Activated CD4-positive, alpha-beta T cell treated with anti-CD3 and anti-CD28 coated beads, Interleukin-10, Interleukin-2, amounts not matched to agents 100 ng/mL and 50 ng/mL, durations not matched to agents 16 hours and 8 hours (primary cell): ENCODE results near the gene MAML2.

ENCODE experiments used
- DNase-seq: peaks from one replicate; pipeline ENCODE4 v3.0.0-alpha.2; 2020

The MAML2 gene

DNA sequence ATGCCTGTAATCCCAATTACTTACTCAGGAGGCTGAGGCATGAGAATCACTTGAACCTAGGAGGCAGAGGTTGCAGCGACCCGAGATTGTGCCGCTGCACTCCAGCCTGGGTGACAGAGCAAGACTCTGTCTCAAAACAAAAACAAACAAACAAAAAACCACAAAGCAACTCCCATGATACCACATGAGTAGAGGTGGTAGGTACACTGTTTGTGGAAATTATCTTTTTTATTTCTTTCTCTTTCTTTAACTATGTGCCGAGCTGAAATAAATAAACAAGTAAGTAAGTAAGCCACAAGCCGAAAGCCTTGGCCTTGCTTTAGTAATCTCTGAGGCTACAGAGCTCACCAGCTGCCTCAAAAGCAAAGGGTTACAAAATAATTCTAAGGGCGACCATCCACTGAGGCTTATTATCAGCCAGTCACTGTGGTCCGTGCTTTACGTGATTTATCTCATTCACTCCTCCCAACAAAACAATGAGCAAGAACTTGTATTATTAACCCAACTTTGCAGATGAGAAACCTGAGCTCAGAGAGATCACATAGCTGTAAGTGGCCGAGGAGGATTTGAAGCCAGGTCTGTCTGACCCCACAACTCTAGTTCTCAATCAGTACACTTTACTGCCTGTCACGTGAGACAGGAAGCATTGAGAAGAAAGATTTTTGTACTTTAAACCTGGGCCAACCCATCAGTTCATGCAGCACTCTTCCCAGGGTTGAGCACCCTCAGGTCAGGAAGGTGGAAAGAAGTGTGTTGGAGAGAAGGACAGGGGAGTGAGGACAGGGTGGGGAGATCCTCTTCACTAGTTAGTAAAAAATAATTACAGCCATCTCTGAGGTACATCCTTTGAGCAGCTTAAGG, 349.3 kb downstream of the MAML2 start:
- DNase-seq = no peak

DNA sequence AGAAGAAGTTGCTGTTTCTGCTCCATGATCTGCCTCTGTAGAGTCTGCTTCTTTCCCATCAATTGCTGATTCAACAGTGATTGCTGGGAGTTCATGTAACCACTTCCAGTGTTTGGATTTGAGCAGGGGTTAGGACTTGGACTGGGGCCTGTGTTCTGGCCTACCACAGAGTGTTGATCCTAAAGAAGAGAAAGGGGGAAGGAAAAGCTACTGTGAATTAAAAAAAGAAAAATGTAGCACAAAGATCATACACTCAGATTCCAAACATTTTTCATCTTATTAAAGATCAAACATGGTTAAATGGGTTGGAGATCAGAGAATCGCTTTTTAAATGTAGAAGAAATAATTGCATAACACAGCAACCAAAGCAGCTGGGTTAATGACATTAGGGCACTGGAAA, 351.4 kb downstream of the MAML2 start:
- no peak for DNase-seq

DNA sequence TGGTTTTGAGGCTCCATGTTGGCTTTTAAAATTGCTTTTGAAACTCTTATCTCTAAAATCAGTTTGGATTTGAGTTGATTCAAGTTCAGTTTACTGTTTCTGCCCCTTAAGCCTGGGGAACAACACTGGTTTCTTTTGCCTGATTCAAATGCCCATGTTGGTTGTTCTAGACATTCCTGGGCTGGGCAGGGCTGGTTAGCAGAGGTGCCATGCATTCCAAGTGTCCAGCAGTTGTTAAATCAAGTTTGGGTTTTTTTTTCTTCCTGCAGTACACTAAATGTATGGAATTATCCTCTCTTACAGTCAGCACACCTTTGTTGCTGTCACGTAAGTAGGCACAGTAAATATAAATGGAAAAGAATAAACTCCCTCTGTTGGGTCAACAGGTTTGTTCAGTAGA, 351.9 kb downstream of the MAML2 start:
- DNase-seq = no peak

DNA sequence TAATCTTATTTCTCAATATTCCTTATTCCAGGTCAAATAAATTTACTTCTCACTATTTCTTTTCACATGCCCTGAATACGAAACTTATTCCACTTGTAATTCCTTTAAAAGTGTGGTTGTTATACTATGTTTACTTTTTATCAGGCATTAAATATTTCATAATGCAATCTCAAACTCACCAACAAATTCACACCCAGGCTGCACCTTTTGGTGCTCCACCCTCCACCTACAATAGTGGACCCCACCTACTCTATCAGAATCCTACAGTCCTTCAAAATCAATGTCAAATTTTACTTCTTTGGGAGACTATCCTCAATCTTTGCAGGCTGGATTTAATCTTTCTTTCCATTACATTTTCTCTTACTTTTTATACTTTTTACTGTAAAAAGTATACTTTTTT, 353.2 kb downstream of the MAML2 start:
- DNase-seq = no peak

DNA sequence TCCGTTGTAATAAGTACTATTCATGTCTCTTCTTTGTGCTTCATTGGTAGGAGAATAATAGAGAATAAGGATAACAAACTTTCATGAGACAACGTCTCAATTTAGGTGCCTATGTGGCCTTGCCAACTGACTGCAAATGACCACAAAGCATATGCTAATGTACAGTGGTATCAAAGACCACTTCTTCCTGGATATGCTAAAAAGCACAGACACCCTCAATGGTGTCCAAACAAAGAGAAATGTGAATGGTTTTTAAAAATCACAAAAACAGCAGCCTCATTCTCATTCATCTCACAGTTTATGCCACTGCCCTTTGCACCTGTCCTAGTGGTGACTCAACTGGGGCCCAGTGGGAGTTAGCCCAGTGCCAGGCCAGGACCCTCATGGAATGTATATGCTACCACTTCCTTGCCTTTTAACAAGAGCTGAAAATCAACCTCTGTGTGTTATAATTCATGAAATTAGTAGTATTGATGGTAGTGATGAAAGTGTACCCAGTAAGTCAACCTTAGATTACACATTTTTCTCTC, 353.9 kb downstream of the MAML2 start:
- no peak for DNase-seq

DNA sequence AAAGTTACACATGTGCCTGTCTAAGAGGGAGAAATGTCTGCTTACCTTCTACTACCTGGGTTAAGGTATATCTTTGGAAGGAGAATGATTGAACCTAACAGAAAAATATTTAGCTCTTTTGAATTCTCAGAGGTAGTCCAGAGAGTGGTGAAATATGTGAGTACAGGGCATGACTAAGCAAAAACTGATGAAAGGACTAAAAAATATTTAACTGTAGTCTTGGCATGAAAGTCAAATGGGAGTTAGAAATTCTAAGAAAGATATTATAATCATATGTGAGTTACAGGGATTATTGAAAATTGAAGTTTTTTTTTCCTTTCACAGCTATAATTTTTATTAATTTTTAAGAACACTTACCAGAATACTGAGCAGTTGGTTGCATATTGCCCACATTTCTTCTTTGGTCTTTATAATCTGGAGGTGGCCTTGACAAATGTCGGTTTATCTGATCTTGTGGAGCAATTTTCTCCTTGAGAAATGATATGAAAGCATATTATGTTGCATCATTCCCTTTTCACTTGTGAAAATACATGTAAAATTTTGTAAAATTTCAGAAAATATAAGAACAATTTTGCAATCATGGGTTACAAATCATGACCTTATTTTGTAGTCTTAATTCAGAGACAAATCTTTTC, 357.7 kb downstream of the MAML2 start:
- no peak for DNase-seq

DNA sequence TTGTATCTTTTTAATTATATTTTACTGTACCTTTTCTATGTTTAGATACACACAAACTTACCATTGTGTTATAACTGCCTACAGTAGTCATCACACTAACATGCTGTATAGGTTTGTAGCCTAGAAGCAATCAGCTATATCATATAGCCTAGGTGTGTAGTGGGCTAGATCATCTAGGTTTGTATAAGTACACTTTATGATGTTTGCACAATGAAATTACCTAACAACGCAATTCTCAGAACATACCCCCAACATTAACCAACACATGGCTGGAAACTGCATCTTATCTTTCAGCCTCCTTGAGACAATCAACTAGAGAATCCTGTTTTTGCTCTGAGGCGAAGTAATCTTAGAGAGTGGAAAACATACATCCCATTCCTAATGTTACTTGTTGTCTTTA, 358.9 kb downstream of the MAML2 start:
- DNase-seq = no peak

DNA sequence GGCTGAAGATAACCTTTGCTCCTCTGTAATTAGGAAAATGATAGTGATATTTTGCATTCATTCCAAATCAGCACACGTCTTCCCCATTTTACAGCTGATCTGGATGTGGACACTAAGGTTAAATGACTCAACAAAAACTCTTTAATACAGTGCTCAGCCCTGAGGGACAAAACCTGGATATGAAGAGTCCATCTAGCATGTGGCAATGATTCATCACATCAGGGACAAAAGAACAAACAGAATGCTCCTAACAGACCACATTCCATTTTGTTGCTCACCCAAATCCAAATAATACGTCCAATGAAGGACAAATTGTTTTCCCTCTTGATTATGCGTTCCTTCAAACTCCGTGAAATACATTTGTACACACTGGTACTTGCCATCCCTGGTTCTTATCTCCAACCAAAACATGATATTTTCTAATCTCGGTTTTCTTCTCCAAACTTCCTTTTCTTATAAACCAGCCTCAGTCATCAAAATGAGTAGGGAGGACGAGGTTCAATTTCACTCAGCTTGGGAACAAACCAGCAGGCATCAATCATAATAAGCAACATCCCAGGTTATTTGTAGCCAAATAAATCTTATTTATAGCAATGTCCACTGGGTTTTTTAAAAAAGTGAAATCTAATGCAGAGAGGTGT, 365.3 kb downstream of the MAML2 start:
- DNase-seq = no peak

DNA sequence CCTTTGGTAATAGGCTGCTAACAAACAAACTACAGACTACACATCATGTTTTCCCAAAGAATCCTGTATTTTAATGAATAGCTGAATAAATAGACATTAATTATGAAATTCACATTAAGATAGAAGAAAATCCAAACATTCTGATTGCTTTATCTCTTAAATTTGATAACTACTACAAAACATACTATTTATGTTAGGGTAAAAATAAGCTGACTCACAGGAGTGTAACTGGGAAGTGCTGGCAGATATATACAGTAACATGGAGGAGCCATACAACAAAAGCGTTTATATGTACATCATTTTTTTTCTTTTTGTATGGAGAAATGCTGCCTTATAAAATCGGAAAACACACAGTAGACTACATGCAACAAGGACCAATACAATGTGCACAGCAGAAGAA, 366.4 kb downstream of the MAML2 start:
- DNase-seq = no peak

DNA sequence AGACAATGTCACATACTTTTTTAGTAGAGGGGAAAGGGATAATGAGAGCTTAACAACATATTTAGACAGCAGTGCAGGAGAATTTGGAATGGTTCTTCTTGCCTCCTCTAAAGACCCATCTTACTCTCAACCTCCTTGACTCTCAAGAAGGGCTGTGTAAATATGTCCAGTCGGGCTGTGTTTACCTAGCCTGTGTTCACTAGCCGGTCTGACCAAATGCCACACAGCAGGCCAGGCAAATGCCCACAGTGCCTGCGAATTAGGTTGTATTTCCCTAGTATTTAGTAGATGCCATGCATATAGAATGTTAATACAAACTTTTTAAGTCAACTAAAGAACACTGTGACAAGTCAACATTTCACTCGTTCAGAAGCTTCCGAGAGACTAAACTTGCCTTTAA, 367.7 kb downstream of the MAML2 start:
- DNase-seq = no peak

DNA sequence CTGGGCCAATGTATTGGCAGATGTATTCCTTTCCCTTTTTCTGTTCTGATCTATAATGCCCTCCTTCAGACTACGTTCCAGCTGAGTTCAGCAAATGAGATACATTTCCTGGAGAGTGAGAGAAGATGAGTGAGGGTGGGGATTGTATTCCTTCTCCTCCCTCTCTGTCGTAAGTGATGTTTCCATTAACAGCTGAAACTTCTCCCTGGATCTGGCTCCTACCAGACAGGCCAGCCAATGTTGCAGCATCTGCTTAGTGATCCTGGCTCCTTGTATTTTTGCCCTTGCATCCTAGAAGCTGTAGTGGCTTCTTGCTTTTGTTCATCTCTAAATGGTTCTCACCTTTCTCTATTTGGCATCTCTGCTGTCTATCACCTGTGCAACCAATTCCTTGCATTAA, 370.9 kb downstream of the MAML2 start:
- DNase-seq = no peak

DNA sequence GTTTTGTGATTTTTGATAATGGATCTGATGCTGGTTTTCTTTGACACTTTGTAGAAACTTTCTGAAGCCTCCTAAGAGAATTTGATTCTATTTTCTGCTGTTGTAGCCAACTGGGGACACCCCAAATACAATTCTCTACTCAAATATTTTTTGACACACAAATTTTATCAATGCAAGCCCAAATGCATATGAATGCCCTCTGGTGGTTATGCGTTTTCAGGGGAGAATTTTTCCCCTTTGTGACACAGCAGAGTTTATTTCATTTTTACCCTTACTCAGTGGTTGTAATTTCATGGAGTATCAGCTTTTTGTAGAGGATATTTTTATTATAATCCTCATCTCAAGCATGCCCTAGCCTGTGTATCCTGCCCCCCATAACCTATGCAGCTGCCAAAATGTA, 374.4 kb downstream of the MAML2 start:
- DNase-seq = no peak

DNA sequence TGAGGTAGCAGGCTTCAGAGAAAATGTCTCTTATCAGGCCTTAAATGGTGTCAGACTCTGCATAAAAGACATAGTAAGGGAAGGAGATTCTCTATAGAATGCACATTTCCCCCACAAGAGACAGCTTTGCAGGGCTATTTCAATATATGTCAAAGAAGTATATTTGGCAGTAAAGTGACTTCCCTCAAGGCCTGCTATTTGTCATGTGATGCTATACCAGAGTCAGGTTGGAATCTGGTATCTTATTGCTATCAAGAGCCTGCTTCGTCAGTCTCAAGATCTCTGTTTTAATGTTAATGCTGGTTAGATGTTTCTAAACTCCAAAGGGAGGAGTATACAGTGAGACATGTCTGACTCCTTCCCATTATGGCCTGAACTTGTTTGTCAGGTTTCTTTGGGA, 378.7 kb downstream of the MAML2 start:
- no peak for DNase-seq

DNA sequence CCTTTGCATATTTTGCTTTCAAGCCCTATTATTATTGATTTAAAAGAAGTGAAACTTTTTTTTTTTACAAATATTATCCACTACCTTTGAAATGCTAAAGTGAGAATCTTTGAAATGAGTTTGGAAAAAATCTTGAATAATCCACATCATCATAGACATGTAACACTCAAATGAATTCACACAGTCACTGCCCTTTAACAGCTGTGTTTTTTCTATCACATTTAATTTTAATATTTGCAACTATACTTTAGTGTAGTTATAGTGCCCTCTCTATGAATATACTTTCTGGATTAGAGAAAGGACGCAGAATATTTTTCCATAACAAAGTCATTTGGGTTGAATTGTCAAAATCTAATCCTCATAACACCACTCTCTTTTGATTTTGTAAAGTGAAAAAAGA, 381.2 kb downstream of the MAML2 start:
- DNase-seq = no peak

DNA sequence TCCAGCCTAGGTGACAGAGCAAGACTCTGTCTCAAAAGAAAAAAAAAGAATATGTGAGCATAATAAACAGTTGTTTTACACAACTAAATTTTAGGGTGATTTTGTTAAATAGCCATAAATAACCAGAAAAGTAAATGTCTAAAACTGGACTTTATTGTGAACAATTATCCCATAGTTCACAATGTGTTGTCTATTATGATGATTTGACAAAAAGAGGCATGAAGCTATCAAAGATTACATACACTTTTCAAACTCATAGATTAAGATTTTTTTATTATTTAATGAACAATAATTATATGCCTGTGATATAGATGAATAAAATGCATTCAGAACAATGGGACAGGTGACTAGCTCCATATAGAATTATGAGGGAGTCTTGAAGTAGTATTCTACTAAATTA, 392.1 kb downstream of the MAML2 start:
- DNase-seq = no peak

DNA sequence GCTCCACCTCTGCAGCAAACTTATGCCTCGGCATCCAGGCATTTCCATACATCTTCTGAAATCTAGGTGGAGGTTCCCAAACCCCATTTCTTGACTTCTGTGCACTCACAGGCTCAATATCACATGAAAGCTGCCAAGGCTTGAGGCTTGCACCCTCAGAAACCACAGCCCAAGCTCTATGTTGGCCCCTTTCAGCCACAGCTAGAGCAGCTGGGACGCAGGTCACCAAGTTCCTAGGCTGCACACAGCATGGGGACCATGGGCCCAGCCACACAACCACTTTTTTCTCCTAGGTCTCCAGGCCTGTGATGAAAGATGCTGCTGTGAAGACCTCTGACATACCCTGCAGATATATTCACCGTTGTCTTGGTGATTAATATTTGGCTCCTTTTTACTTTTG, 394.4 kb downstream of the MAML2 start:
- no peak for DNase-seq

DNA sequence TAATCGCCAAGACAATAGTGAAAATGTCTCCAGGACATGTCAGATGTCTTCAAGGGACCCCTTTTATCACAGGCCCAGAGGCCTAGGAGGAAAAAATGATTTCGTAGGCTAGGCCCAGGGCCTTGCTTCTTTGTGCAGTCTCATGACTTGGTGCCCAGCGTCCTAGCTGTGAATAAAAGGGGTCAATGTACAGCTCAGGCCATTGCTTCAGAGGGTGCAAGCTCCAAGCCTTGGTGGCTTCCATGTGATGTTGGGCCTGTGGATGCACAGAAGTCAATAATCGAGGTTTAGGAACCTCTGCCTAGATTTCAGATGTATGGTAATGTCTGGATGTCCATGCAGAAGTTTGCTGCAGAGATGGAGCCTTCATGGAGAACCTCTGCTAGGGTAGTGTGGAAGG, 398.4 kb downstream of the MAML2 start:
- no peak for DNase-seq

DNA sequence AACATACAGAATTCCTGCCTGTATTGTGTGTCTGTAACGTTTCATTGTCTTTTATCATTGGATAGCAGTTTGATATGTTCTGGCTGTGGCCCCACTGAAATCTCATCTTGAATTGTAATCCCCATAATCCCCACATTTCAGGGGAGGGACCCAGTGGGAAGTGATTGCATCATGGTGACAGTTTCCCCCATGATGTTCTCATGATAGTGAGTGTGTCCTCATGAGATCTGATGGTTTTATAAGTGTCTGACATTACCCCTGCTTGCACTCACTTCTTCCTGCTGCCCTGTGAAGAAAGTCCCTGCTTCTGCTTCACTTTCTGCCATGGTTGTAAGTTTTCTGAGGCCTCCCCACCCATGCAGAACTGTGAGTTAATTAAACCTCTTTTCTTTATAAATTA, 399.4 kb downstream of the MAML2 start:
- no peak for DNase-seq

DNA sequence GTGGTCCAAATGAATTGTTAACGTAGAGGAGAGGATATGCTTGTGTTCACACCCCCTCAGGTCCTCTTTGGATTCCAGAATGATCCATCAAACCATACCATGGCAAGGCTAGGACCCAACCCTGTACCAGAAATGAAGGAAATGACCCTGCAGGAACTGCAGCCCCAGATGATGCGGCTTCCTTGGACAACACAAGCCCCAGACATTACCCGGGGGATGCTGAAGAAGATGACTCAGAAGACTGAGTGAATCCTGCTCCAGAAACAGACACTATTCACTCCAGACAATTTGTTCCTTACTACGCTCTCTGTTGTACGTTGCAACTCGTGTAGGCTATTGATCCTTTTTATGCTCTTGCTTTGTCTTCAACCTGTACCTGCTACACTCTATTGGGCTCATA, 403.9 kb downstream of the MAML2 start:
- DNase-seq = no peak

DNA sequence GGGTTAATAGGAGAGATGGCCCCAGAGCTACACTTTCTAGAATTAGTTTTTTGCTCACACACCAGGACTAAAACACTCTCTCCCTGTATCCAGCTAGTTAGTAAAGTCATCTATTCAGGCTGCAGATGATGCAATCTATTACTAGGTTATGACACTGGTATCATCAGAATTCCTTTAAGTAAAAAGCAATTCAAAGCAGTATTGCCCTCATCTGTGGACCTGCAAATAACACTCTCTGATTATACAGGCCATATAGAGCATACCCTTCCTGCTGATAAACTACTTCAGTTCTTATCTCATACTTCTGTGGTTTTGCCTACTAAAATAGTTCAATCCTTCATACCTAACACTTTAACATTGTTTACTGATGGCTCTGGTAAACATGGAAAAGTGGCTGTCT, 405.6 kb downstream of the MAML2 start:
- DNase-seq = no peak

DNA sequence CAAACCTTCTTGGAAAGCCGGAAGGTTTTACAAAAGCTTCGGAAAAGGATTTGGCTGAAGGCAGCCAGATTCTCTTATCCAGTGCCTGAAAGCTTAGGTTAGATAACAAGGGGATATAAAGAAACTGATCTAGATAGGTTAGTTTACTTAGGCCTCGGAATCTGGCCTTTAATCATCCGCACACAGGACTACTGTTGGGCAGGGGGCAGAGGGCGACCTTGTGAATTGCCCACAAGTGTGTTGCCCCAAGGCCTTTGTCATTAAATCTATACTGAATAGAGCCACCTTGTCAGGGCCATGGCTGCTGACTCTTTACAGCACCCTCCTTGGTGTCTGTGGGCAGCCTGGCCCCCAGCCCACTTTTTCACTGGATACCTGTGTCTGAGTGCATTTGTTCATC, 409.4 kb downstream of the MAML2 start:
- no peak for DNase-seq

DNA sequence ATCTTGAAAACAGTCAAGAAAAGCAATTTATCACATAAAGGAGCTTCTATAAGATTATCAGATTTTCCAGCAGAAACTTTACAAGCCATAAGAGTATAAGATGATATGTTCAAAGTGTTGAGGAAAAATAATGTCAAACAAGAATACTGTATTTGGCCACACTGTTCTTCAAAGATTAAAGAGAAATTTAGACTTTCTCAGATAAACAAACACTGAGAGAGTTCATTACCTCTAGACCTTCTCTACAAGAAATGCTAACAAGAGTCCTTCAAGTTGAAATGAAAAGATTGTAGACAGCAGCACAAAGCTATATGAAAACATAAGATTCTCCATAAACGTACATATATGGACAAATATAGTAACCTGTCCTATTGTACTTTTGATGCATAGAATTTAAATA, 411.1 kb downstream of the MAML2 start:
- DNase-seq = no peak

DNA sequence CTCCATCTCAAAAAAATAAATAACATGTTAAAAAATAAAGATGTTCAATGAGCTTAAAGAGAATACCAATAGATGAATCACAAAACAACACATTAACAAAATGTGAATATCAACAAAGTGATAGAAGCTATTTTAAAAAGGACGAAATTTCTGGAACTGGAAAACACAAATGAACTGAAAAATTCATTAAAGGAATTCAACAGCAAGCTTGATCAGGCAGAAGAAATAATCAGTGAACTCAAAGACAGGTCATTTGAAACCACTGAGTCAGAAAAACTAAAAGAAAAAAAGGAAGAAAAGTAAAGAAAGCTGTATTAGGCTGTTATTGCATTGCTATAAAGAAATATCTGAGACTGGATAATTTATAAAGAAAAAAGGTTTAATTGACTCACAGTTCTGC, 412.0 kb downstream of the MAML2 start:
- DNase-seq = no peak

DNA sequence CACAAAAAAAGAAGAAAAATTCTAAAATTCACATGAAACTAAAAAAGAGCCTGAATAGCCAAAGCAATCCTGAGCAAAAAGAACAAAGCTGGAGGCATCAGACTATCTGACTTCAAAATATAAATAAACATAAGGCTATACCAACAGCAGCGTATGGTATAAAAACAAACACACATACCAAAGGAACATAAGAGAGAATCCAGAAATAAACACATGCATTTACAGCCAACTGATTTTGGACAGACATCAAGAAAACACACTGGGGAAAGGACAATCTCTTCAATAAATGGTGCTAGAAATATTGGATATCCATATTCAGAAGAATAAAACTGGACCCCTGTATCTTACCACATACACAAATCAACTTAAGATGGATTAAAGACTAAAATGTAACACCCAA, 416.3 kb downstream of the MAML2 start:
- no peak for DNase-seq
